ENCODE results near the gene ANKRD13A. TPM values are rescaled to one million over a fixed set of nuclear protein-coding genes. Genes with fewer than 3 reads are reported as not detected.

ANKRD13A gene
- polyA plus RNA-seq, 1 of the 3 experiments (the other 2 are of a cell fraction): 42.8 TPM

- TF ChIP-seq GABPA (IDR thresholded peaks at IDR 0.05; ENCODE audit: low read depth) (no peak), MEF2A (IDR thresholded peaks at IDR 0.05; ENCODE audit: borderline replicate concordance, low read depth) (no peak), USF1 (IDR thresholded peaks at IDR 0.05; ENCODE audit: borderline replicate concordance, low read depth) (no peak)
Observed at GRCh38 chr12:110074089-110074488, 74.9 kb downstream of the ANKRD13A start (continued).

GRCh38 chr12:110075880-110076279 is 76.7 kb downstream of the ANKRD13A start:
- CTCF ChIA-PET: no interaction called here

GRCh38 chr12:110077800-110078199 is 78.6 kb downstream of the ANKRD13A start:
- Histone ChIP-seq H3F3A (replicated peaks; ENCODE audit: insufficient read depth) (no peaks in the 10 kb centered on the region), H3K4me1 (ENCODE audit: control insufficient read depth in 1 of 2, insufficient read depth in 2 of 2, low read depth in 1 of 2, low read length in 1 of 2) (peaks cover 0 to 7% of the 10 kb centered on the region in 2 experiments; a peak in 1 of 4 replicates), H2AFZ (ENCODE audit: low read depth) (no peak overlapping the region), H4K20me1 (ENCODE audit: insufficient read depth) (no peaks in the 10 kb centered on the region), H3K9me2 (no peaks in the 10 kb centered on the region), H3K79me2 (ENCODE audit: insufficient read depth) (no peaks in the 10 kb centered on the region), H3K27ac (ENCODE audit: low read depth in 2 of 2, low read length in 1 of 2) (no peak overlapping the region), H3K4me2 (no peak overlapping the region), H3K4me3 (ENCODE audit: low read depth in 2 of 2, low read length in 1 of 2) (no peak overlapping the region), H3K27me3 (ENCODE audit: insufficient read depth) (no peaks in the 10 kb centered on the region), H3K9ac (no peak overlapping the region), H3K9me3 (no peaks in the 10 kb centered on the region), H3K36me3 (replicated peaks in 1 of 2; ENCODE audit: control insufficient read depth in 1 of 2, insufficient read depth in 2 of 2, low read length in 1 of 2) (no peaks in the 10 kb centered on the region)
- 75% methylated on average over 4 of the region's 4 CpGs for WGBS (ENCODE audit: low lambda C conversion rate)
- DNase-seq: no peak
- ChIA-PET CTCF (no interaction called here), POLR2A (no interaction called here)
- TF ChIP-seq EZH2phosphoT487 (IDR thresholded peaks at IDR 0.05; ENCODE audit: borderline replicate concordance, low read depth): no peak
- TF ChIP-seq GABPA (IDR thresholded peaks at IDR 0.05; ENCODE audit: low read depth): no peak
- TF ChIP-seq REST (IDR thresholded peaks at IDR 0.05; ENCODE audit: low read depth, low read length): no peak
- TF ChIP-seq YY1 (IDR thresholded peaks at IDR 0.05; ENCODE audit: low read depth): no peak
- TF ChIP-seq RAD21 (IDR thresholded peaks at IDR 0.05; ENCODE audit: low read length): no peak
- TF ChIP-seq NRF1 (IDR thresholded peaks at IDR 0.05; ENCODE audit: low read depth, low read length): no peak
- TF ChIP-seq TEAD4 (IDR thresholded peaks at IDR 0.05; ENCODE audit: borderline replicate concordance, insufficient read depth): no peak
- TF ChIP-seq MEF2A (IDR thresholded peaks at IDR 0.05; ENCODE audit: borderline replicate concordance, low read depth): no peak
- no peak for TF ChIP-seq ELF1 (IDR thresholded peaks at IDR 0.05)
- no peak for TF ChIP-seq ZBTB33 (IDR thresholded peaks at IDR 0.05; ENCODE audit: borderline replicate concordance, low read depth)

More at GRCh38 chr12:110075880-110076279, 76.7 kb downstream of the ANKRD13A start:
- Histone ChIP-seq H3K4me2 (no peak overlapping the region), H2AFZ (ENCODE audit: low read depth) (no peak overlapping the region), H3K27me3 (ENCODE audit: insufficient read depth) (no peaks in the 10 kb centered on the region), H3F3A (replicated peaks; ENCODE audit: insufficient read depth) (no peaks in the 10 kb centered on the region), H3K36me3 (replicated peaks in 1 of 2; ENCODE audit: control insufficient read depth in 1 of 2, insufficient read depth in 2 of 2, low read length in 1 of 2) (no peaks in the 10 kb centered on the region), H3K79me2 (ENCODE audit: insufficient read depth) (no peaks in the 10 kb centered on the region), H4K20me1 (ENCODE audit: insufficient read depth) (no peaks in the 10 kb centered on the region), H3K4me3 (ENCODE audit: low read depth in 2 of 2, low read length in 1 of 2) (no peak overlapping the region), H3K9ac (no peak overlapping the region), H3K27ac (ENCODE audit: low read depth in 2 of 2, low read length in 1 of 2) (no peak overlapping the region), H3K4me1 (ENCODE audit: control insufficient read depth in 1 of 2, insufficient read depth in 2 of 2, low read depth in 1 of 2, low read length in 1 of 2) (peaks cover 0 to 7% of the 10 kb centered on the region in 2 experiments; a peak in 1 of 4 replicates), H3K9me2 (no peaks in the 10 kb centered on the region), H3K9me3 (no peaks in the 10 kb centered on the region)
- DNase-seq: no peak
- WGBS (ENCODE audit: low lambda C conversion rate): 95% methylated on average over 1 of the region's 1 CpG
- POLR2A ChIA-PET: no interaction called here
- TF ChIP-seq CHD2 (IDR thresholded peaks at IDR 0.05; ENCODE audit: low read length, partially characterized antibody): no peak
- no peak for TF ChIP-seq TEAD4 (IDR thresholded peaks at IDR 0.05; ENCODE audit: borderline replicate concordance, insufficient read depth)
- no peak for TF ChIP-seq MAX (IDR thresholded peaks at IDR 0.05; ENCODE audit: low read depth)
- TF ChIP-seq FOXJ3 (CRISPR knock-in tag; IDR thresholded peaks at IDR 0.05): no peak
- TF ChIP-seq ZBTB33 (IDR thresholded peaks at IDR 0.05; ENCODE audit: borderline replicate concordance, low read depth): no peak

Data from SK-N-SH (cell line).